HG02938 (cell line): ENCODE measurements around the gene OR9A2.

Experiments used
- ATAC-seq: cut with Tn5 transposase; IDR thresholded peaks from one replicate; pipeline ENCODE4 v1.9.1; 2021; ENCODE audit warnings: mild to moderate bottlenecking, moderate library complexity; ENCODE audit not compliant: unreplicated experiment

OR9A2 gene

GRCh38 chr7:143023047-143023446 lies 3.9 kb downstream of the OR9A2 start:
- no peak for ATAC-seq

- ATAC-seq, result no peak
These were observed 8.0 kb downstream of the OR9A2 start for GRCh38 chr7:143018931-143019330.

GRCh38 chr7:143016996-143017395 lies 9.9 kb downstream of the OR9A2 start:
- no peak for ATAC-seq

- ATAC-seq, result no peak
These were observed 10.9 kb downstream of the OR9A2 start for GRCh38 chr7:143015926-143016490.

GRCh38 chr7:143015084-143015483 lies 11.8 kb downstream of the OR9A2 start:
- peak; percentile 97 for ATAC-seq

DNA sequence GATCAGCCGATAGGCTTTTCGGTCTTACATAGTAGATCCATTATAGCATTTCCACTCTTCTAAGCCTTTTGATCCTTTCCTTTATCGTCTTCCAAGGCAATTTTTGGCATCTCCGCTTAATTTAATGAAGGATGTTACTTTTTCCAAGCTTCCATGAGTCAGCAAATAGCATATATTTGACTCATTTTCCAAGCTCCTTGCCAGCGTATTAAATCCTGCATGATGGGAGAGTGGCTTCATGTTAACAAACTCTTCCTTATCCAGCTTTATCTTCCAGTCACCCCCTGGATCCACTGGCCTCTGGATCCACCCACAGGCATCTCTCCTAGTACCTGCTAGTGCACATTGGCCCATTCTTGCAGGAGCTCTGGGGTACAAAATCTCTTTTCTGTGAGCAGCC lies 13.0 kb downstream of the OR9A2 start:
- ATAC-seq, result no peak

- ATAC-seq, result no peak
These were observed 13.5 kb downstream of the OR9A2 start for GRCh38 chr7:143013473-143013872.

DNA sequence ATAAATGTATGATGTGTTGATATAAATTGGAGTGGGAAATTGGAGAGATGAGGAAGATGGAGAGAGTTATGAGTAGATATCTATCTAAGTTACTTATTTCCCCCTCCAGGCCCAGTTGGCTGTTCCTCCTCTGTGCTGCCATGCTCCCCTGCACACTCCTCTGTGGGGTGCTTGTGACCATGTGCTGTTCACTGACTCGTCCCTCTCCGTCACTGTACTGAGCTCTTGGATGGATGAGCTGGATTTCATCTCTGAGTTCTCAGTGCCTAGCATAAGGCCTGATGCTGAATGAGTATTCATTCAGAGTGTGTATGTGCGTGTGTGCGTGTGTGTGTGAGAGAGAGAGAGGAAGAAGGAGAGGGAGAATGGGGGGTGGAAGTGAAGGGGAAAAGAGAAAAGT lies 14.5 kb downstream of the OR9A2 start:
- no peak for ATAC-seq

- ATAC-seq, result no peak
These were observed 14.9 kb downstream of the OR9A2 start for GRCh38 chr7:143012001-143012400.

DNA sequence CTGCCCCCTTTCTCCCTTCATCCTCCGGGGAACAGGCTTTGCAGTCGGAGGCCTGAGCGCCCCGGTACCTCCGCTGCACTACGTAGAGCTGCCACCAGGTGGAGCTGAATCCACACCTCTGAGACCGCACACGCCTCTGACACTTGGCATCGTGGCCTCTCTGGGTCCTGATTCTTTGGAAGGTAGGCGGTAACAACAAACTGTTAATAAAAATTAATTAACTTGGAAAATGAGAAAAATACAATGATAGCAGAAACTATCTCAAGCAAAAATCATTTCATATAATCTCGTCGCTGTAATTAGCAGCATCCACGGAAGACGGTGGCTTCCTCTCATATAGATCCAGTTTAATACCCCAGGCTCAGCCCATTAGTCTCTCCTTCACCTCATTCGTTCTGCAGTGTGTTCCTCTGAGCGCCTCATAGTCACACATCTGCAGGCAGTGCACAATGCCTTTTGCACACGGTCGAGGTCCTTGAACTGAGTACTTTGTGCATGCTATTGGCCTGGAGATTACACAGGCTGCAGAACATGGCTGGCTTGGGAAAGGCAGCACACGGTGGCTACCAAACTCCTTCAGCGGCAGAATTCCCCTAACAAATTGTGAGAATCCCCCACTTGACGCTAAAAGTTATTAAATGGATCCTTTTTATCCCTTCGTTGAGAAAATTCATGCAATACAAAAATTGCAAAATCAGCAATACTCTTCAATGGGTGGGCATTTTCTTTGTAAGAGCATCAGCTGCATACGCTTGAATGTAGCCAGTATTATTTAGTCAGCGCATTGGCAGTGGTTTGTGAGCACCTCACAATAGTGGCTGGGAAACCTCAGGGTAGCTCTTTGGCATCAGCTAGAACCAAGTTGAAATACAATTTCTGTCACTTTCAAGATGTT lies 18.7 kb downstream of the OR9A2 start:
- ATAC-seq, result peak; percentile 82

DNA sequence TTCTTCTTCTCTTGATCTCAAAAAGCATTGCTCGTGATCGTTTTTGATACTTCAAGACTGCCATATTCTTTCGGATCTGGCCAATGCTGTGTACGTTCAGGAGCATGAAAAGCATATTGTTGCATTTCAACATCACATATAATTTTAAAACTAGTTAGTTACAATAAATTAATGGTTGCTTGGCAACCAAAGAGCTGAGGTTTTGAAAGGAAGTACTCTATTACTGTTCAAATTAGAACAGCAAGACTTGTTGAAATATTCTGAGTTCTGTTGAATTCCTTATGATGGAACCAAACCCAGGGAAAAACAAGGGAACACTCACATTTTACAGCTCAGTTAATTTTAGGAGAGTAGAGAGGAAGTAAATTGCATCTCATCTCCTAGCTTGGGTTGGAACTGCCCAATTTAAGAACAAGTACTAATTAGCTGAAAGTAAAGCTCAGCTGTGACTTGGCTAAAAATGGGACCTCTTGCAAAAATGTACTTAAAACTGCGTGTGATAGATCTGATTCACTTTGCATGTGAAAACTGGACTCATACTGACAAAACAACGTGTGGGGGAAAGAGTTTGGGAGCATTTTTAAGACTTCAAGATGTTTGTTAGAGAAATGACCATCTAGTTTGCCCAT lies 21.2 kb downstream of the OR9A2 start:
- ATAC-seq, result no peak

GRCh38 chr7:143003393-143004051 lies 23.4 kb downstream of the OR9A2 start:
- no peak for ATAC-seq

- no peak for ATAC-seq
These were observed 24.0 kb downstream of the OR9A2 start for GRCh38 chr7:143002898-143003297.

DNA sequence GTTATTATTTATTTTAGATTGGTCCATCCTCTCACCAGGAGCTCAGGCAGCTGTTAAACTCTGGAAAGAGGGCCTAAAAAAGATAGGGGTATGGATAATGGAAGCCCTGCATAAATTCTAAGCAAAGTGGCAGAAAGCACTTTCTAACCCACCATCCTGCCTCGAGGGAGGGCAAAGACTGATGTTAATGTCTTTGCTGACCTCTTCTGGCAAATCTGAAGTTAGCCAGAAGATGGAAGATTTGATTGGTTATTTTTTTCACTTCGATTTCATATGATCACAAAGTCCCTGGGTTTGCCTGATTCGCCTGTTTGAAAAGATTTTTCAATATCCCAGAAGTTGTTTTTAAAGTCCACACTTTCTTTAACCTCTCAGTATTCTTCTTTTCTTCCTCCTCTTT lies 24.8 kb downstream of the OR9A2 start:
- no peak for ATAC-seq

DNA sequence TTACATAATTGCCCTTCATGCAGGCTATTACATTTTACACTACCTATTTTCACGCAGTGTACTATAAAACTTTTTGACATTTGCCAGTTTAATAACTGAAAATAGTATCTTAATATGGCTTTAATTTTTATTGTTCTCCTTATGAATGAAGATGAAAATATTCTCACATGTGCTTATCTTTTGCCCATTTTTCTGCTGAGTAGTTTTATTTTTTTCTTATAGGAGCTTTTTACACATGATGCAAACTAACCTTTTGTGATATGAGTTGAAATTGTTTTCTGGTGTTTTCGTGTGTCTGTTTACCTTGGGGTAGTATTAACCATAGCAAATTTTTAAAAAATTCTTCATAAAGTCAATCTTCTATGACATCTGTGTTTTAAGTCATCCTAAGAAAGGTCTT lies 26.3 kb downstream of the OR9A2 start:
- ATAC-seq, result no peak

DNA sequence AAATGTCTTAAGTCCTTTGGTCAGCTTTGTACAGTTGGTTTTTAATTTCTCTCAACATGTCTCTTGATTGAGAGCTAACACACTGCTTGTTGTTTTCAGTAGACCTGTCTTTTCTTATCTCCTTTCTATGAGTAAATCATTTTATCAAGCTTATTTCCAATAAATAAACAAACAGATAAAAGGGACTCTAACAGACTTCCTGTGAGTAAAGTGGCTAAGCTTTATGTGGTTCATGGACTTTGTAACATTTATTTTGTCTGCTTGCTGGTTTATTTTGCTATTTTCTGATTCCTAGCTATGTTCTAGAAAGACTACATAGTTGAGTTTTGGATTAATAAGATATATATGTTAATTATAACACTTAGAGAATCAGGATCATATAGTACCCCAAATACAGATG lies 27.1 kb downstream of the OR9A2 start:
- no peak for ATAC-seq

- no peak for ATAC-seq
These were observed 28.0 kb downstream of the OR9A2 start for GRCh38 chr7:142998966-142999365.

DNA sequence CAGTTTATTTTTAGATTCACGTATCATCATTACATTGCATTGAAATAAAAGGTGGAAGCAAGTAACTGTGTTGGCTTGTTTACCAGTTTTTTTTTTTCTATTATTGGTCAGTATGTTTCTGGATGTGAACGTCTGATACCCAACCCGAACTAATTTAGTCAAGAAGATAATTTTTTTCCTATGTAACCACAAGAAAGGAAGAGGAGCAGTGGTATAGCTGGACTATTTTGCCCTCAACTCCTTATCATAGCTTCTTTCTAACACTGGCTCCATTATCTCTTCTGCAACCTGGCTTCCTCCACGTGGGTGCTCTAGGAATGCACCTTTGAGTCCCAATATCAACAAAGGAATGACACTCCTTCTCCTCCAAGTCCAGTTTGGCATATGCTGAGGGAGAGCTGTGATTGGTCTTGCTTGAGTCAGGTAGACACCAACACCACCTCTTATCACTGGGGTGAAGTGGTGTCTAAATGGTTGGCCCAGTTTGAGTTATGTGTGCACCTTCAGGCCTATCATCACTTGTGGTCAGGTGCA lies 29.4 kb downstream of the OR9A2 start:
- no peak for ATAC-seq

GRCh38 chr7:142992427-142992826 lies 34.5 kb downstream of the OR9A2 start:
- ATAC-seq, result no peak

- no peak for ATAC-seq
These were observed 42.6 kb downstream of the OR9A2 start for GRCh38 chr7:142984297-142984696.

DNA sequence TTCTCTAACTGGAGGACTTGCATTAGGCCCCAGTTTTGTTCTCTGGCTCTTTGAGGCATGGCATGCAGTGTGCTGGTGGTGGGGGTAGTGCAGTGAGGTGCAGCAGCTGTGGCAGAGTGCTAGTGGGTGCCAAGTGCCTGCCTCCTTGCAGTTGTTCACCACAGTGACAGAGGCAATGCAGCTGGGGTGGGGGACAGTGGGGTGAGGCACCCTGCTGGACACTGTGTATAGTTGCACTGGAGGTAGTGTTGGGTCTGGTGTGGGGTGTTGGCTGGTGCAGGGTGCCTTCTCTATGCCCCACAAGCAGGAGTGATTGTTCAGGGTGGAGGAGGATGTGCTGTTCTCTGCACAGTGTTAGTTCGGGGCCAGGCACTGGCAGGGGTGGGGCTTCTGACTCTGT lies 43.1 kb downstream of the OR9A2 start:
- no peak for ATAC-seq
